DMS53 (cell line): ENCODE data around the gene SERPINB7.
"Not testable (repeated sequence)": the region's sequence is repeated elsewhere in the genome, so short reads cannot be mapped to it uniquely, and the experiment has no call there.

Experiments
- DNase-seq: peaks from one replicate; lab custom pipeline; 2025; lab: John Stamatoyannopoulos, UW

The SERPINB7 gene, protein sequence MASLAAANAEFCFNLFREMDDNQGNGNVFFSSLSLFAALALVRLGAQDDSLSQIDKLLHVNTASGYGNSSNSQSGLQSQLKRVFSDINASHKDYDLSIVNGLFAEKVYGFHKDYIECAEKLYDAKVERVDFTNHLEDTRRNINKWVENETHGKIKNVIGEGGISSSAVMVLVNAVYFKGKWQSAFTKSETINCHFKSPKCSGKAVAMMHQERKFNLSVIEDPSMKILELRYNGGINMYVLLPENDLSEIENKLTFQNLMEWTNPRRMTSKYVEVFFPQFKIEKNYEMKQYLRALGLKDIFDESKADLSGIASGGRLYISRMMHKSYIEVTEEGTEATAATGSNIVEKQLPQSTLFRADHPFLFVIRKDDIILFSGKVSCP

GRCh38 chr18:63775166-63775730 lies at the start of gene SERPINB7:
TSS of gene SERPINB7 (plus strand) at chr18:63775418. CDS start at chr18:63782373, 6,955 bp downstream.
- DNase-seq, result no peak

- DNase-seq, result no peak
These were observed 49.3 kb upstream of the SERPINB7 start for GRCh38 chr18:63725682-63726480.

- peak; percentile 15 for DNase-seq
These were observed 44.4 kb upstream of the SERPINB7 start for GRCh38 chr18:63730773-63731172.

- DNase-seq, result no peak
These were observed 44.0 kb upstream of the SERPINB7 start for GRCh38 chr18:63731215-63731614.

DNA sequence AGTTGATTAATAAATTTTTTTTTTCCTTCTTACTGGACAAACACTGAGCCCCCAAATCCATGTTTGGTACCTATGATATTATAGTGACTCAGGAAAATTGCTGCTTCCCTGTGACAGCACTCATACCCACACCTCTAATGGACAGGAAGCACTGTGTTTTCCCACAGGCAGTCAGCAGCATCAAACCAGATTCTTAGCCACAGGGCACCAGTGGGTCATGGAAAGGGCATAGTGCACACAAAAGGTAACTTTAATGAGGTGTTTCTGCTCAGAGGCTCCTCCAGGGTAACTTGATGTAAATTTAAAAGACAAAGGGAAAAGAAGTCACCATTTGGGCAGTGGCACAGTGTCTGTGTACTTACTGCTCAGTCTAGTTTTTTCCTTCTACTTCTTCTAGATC lies 38.3 kb upstream of the SERPINB7 start:
- DNase-seq, result peak; percentile 59

DNA sequence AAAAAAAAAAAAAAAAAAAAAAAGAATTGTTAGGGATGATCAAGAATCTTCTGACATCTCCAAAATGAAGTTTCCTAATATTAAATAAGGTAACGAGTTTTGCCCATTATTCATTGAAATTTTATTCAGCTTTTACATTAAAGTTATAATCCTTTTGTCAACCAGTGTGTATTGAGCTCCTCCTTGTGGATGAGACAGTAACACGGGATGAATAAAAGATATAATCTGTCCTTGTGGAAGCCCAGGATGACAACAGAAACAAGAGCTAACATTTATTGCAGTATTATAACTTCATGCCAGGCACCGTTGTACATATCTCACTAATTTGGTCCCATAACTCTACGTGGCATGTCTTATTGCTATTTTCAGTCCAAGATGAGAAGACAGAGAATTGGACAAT lies 33.4 kb upstream of the SERPINB7 start:
- DNase-seq, result peak; percentile 63

- no peak for DNase-seq
These were observed 28.2 kb upstream of the SERPINB7 start for GRCh38 chr18:63747006-63747405.

- no peak for DNase-seq
These were observed 25.7 kb upstream of the SERPINB7 start for GRCh38 chr18:63749489-63749888.

DNA sequence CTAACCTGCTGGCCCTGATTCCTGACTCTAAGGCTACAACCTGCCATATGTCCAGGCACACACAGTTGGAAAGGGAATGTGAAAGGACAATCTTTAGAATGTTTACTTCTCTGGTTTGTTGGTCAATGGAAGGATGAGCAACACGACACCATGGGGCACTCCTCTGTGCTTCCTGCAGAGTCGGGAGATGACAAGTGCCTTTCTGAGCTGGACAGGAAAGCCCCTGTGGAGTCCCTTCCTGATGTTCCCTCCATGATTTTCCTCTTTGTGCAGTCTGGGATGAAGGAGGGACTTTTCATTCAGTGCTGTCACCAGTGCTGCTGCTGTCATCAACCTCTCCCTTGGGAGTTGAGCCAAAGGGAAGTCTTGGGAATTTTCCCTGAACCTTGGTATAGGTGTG lies 22.6 kb upstream of the SERPINB7 start:
- no peak for DNase-seq

- no peak for DNase-seq
These were observed 21.5 kb upstream of the SERPINB7 start for GRCh38 chr18:63753676-63754075.

DNA sequence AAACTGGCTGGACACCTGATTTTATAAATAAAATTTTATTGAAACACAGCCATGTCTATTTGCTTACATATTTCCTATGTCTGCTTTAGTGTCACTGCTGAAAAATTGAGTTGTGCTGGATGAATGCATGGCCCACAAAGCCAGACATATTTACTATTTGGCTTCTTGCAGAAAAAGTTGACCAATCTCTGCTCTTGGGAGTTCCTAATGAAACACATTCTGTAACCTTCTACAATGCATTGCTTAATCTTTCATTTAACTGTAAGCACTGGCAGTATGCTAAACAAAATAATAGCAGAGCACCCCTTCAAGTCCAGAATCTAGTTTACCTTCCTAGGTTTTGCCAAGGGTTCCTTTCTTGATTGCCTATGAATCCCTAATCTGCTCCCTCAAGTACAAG lies 17.7 kb upstream of the SERPINB7 start:
- DNase-seq, result no peak

DNA sequence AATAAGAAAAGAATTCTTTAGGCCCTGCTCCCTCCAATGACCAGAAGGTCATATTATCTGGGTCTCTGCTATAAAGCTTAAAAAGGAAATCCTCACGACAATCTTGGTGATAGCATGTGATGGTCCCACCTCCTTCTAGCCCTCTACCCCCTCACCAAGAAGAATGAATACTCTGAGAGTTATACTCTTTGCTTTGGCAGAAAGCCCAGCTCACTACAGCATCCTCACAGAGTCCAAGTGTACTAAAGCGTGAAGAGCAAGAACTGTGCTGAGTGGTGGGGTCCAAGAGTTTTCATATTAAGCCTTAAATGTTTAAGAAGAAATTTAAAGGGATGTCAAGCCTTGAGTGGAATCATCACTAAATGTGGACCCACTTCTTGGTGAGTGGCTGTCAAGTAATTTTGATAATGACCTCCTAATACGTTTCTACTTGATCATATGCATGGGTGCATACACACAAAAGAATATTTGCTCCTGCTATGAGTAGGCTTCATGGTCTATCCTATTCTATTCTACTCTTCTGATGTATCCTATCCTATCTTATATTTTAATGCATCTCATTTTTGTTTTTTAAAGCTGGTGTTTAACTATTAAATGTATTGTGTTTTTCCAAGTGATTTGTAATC lies 16.5 kb upstream of the SERPINB7 start:
- peak; percentile 60 for DNase-seq

GRCh38 chr18:63759786-63760185 lies 15.4 kb upstream of the SERPINB7 start:
- DNase-seq, result not testable (repeated sequence)

- DNase-seq, result no peak
These were observed 12.7 kb upstream of the SERPINB7 start for GRCh38 chr18:63762518-63762917.

DNA sequence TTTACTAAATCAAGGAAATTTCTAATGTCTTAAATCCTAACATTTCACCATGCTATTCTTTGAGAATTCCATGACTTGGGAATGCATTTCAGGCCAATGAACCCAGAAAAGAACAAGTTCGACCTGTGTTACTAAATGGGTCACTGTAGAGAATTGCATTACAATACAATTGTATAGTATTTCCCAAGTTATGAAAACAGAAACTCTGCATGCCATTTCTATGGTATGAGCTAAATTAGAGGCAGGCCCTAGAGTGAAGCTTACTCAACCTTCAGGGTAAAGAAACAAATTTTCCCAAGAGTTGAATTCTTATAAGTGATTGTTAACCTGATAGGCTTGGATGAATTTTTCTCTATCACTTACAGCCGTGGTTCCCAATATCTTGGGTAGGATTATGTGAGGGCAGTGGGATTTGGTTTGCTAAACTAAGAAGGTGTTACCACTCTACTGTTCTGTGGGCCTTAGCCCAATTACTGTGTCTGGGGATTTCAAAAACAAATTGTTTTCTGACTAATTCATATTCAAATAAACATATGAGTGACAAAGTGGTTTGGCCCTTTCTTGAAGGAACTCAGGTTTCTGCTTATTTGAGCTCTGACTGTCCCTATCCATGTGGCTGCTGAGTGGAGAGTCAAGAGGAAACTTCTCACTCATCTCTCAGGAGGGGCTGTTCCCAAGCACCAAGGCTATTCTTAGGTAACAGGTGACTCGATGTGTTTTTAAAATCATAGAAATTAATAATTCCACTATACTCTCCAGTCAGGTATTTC lies 11.2 kb upstream of the SERPINB7 start:
- no peak for DNase-seq

GRCh38 chr18:63765837-63766236 lies 9.4 kb upstream of the SERPINB7 start:
- DNase-seq, result no peak

DNA sequence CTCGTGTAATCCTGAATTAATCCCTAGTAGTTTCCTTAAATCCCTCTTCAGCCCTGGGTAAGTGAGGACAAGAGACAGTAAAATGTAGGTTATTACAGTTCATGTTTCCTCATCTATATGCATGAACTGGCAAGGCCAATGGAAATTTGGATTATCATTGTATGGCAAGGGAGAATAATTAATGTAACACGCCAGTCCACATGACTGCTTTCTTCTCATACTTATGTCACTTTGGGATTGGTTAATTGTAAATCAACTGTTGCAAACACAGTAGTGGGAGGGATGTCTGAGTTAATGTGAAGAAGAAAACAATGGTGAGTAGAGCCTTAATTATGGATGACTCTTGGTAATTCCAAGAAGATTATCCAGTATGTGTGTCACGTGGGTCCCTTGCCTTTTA lies 1.7 kb upstream of the SERPINB7 start:
- no peak for DNase-seq

- DNase-seq, result no peak
These were observed 707 bp upstream of the SERPINB7 start for GRCh38 chr18:63774511-63774910.

DNA sequence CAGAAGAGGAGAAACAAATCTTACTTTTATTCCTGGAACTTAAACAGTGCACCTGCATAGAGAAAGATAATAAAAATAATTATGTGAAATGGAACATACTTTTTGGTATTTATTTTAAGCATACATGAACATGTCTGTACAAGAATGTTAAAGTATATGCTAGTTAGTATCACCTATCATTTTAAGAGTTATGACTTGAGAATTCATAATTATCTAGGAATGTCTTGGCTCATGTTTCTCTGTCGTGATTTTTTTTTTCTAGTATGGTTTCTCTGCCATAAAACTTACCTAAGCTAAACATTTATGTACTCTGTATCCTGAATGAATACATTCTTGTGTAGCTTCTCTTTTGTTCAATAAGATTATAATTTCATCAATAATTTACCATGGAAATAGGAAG lies 4.2 kb downstream of the SERPINB7 start:
- no peak for DNase-seq

DNA sequence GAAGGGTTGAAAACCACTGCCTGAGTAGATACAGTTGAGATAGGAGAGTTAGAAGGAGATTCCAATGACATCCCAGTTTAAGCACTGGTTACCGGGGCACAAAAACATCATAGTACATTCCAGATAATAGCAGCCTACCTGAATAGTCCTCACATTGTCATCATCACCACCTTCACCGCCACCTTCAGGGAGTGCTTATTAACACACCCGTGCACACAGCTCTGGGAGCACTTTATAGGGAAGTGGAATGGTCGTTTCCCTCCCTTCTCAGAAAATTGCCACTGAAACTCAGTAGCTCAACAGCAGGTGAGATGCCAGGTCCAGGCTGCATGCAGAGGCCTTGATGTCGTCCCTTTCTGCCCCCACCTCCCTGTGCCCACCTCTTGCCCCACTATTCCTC lies 8.2 kb downstream of the SERPINB7 start:
- peak; percentile 79 for DNase-seq

GRCh38 chr18:63784787-63785452 lies 9.7 kb downstream of the SERPINB7 start:
- peak; percentile 44 for DNase-seq
